ENCODE data around the gene CLRN1. TPM values are rescaled to one million over a fixed set of nuclear protein-coding genes. Genes with fewer than 3 reads are reported as not detected.

The CLRN1 gene
- total RNA-seq, 1 experiment from 2014 or later: not detected

- BruUV-seq (replicated peaks): no TSS peak
- Mint-ChIP-seq H3K4me3 (ENCODE audit: unreplicated experiment) (no peak within 1 kb of the TSS), H3K4me1 (ENCODE audit: low read depth, unreplicated experiment) (no peaks in the 10 kb centered on the region), H3K27me3 (ENCODE audit: insufficient read depth, unreplicated experiment) (peaks cover 24% of the 10 kb centered on the region), H3K27ac (ENCODE audit: unreplicated experiment) (no peak within 1 kb of the TSS), H3K9me3 (ENCODE audit: unreplicated experiment) (no peaks in the 10 kb centered on the region), H3K36me3 (ENCODE audit: insufficient read depth, unreplicated experiment) (no peaks in the 10 kb centered on the region)
- ChIA-PET POLR2A (no interaction called here), CTCF (no interaction called here)
- no peak for DNase-seq
- Histone ChIP-seq H3K36me3 (ENCODE audit: control insufficient read depth, insufficient read depth, low read length) (no peaks in the 10 kb centered on the region), H3K27me3 (replicated peaks; ENCODE audit: control insufficient read depth, insufficient read depth, low read length) (no peaks in the 10 kb centered on the region), H3K9me3 (no peaks in the 10 kb centered on the region), H3K4me1 (no peaks in the 10 kb centered on the region), H3K4me3 (ENCODE audit: low read depth, low read length) (no peak within 1 kb of the TSS)
- no peak for TF ChIP-seq CTCF (IDR thresholded peaks at IDR 0.05; ENCODE audit: insufficient read depth in 1 of 2, low read depth in 1 of 2, low read length in 1 of 2, severe bottlenecking in 1 of 2, unreplicated experiment in 1 of 2)
- intact Hi-C loops (cut with micrococcal nuclease; ENCODE audit: unreplicated experiment): no loop called here
These were observed 67.2 kb downstream of the CLRN1 start, which contains the start of gene MINDY4B for GRCh38 chr3:150905339-150905738. MINDY4B (minus strand) TSS chr3:150905439; CDS start chr3:150905439, 0 bp downstream.

DNA sequence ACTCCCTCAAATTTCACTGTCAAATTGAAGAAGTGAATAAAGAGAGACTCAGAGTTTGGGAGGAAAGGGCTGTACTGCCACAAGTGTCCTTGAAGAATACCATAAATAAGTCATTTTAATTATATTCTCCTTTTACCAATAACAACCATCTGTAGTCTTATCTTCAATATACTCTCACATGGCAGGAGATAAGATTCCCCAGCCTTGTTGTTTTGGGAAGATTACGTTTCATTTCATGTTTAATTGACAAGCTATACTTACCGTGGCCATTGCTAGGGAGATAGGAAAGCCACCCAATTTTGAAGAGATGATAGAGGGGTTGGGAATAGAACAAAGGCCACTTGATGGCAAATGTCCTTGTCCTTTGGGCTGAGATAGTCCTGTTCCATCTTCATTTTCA, 69.5 kb downstream of the CLRN1 start:
- TF ChIP-seq CTCF (IDR thresholded peaks at IDR 0.05; ENCODE audit: insufficient read depth in 1 of 2, low read depth in 1 of 2, low read length in 1 of 2, severe bottlenecking in 1 of 2, unreplicated experiment in 1 of 2): no peak
- intact Hi-C loops (cut with micrococcal nuclease; ENCODE audit: unreplicated experiment): no loop called here
- CTCF ChIA-PET: interaction anchor here (0.6 kb wide), 1 partner anchor 111 kb away, joined by 3 read pairs; no protein-coding TSS in a partner anchor
- DNase-seq: no peak
- H3K4me3 ChIP-seq (ENCODE audit: low read depth, low read length): no peak overlapping the region
- H3K4me1 ChIP-seq: no peaks in the 10 kb centered on the region
- Mint-ChIP-seq H3K36me3 (ENCODE audit: insufficient read depth, unreplicated experiment) (no peaks in the 10 kb centered on the region), H3K27me3 (ENCODE audit: insufficient read depth, unreplicated experiment) (peaks cover 30% of the 10 kb centered on the region), H3K4me3 (ENCODE audit: unreplicated experiment) (no peak overlapping the region), H3K4me1 (ENCODE audit: low read depth, unreplicated experiment) (no peaks in the 10 kb centered on the region), H3K9me3 (ENCODE audit: unreplicated experiment) (no peaks in the 10 kb centered on the region), H3K27ac (ENCODE audit: unreplicated experiment) (no peak overlapping the region)
- no peaks in the 10 kb centered on the region for H3K9me3 ChIP-seq
- POLR2A ChIA-PET: no interaction called here
- no peaks in the 10 kb centered on the region for H3K27me3 ChIP-seq (replicated peaks; ENCODE audit: control insufficient read depth, insufficient read depth, low read length)
- no peaks in the 10 kb centered on the region for H3K36me3 ChIP-seq (ENCODE audit: control insufficient read depth, insufficient read depth, low read length)
- BruUV-seq (replicated peaks): no TSS peak

DNA sequence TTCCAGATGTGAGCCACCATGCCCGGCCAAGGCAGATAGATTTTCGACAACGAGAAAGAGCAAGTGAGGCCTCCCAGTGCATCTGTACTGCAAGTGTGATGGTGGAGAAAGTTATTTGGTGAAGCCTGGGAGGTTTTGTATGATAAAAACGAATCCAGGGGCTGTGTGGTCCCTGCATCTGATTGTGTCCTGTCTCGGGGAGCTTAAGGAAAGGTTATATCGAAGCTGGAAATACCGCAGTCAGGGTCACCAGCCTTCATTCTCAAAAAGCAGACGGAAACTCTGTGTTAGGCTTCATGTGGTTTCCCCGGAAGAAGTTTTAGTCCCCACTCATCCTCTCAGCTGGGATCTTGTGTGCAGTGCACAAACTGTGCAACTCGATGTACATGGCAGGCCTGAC, 70.7 kb downstream of the CLRN1 start:
- no peak for DNase-seq
- Mint-ChIP-seq H3K36me3 (ENCODE audit: insufficient read depth, unreplicated experiment) (no peaks in the 10 kb centered on the region), H3K27me3 (ENCODE audit: insufficient read depth, unreplicated experiment) (peaks cover 33% of the 10 kb centered on the region), H3K27ac (ENCODE audit: unreplicated experiment) (no peak overlapping the region), H3K4me1 (ENCODE audit: low read depth, unreplicated experiment) (no peaks in the 10 kb centered on the region), H3K9me3 (ENCODE audit: unreplicated experiment) (no peaks in the 10 kb centered on the region), H3K4me3 (ENCODE audit: unreplicated experiment) (no peak overlapping the region)
- TF ChIP-seq CTCF (IDR thresholded peaks at IDR 0.05; ENCODE audit: insufficient read depth in 1 of 2, low read depth in 1 of 2, low read length in 1 of 2, severe bottlenecking in 1 of 2, unreplicated experiment in 1 of 2): no peak
- Histone ChIP-seq H3K36me3 (ENCODE audit: control insufficient read depth, insufficient read depth, low read length) (no peaks in the 10 kb centered on the region), H3K9me3 (no peaks in the 10 kb centered on the region), H3K4me3 (ENCODE audit: low read depth, low read length) (no peak overlapping the region), H3K4me1 (no peaks in the 10 kb centered on the region), H3K27me3 (replicated peaks; ENCODE audit: control insufficient read depth, insufficient read depth, low read length) (no peaks in the 10 kb centered on the region)
- POLR2A ChIA-PET: no interaction called here
- intact Hi-C loops (cut with micrococcal nuclease; ENCODE audit: unreplicated experiment): no loop called here
- BruUV-seq (replicated peaks): no TSS peak
- CTCF ChIA-PET: no interaction called here
